Nucleus accumbens (tissue), 56 donors: ENCODE data around the gene C16orf78.
"Not testable (repeated sequence)": the region's sequence is repeated elsewhere in the genome, so short reads cannot be mapped to it uniquely, and the experiment has no call there.

Experiments used
- DNase-seq, 56 donors: peaks; one replicate each; lab custom pipeline; 2025; lab: John Stamatoyannopoulos, UW

C16orf78 gene

DNA sequence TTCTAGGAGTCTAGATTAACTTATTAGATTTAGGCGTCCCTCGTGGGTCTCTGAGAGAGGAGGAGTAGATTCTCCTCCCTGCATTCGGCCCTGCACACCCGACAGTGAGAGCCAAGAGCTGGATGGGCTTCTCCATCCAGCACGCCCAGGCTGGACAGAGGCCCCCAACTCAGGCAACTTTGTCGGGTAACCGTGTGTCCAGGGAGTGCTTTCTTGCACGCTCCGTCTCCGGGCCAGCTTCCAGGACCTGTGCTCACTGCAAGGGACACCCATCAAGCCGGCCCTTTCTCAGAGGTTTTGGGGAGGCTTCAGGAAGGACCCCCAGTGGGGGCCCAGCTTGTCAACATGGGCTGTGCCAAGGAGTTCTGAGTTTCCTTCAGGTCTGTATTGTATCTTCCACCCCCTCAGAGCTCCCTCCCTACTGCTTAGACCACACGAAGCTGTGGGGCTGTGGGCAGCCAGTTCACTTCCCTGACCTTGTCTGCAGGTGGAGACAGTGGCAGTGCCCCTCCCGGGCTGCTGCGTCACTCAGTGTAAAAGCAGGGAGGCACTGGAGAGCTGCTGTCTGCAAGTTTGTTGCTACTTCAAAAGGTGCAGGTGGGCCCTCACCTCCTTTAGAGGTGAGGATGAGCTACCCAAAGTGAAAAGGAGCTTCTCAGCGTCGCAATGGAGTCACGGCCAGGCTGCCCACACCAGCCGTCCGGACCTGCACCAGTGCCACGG lies 24.0 kb upstream of the C16orf78 start:
- DNase-seq, result no peak

DNA sequence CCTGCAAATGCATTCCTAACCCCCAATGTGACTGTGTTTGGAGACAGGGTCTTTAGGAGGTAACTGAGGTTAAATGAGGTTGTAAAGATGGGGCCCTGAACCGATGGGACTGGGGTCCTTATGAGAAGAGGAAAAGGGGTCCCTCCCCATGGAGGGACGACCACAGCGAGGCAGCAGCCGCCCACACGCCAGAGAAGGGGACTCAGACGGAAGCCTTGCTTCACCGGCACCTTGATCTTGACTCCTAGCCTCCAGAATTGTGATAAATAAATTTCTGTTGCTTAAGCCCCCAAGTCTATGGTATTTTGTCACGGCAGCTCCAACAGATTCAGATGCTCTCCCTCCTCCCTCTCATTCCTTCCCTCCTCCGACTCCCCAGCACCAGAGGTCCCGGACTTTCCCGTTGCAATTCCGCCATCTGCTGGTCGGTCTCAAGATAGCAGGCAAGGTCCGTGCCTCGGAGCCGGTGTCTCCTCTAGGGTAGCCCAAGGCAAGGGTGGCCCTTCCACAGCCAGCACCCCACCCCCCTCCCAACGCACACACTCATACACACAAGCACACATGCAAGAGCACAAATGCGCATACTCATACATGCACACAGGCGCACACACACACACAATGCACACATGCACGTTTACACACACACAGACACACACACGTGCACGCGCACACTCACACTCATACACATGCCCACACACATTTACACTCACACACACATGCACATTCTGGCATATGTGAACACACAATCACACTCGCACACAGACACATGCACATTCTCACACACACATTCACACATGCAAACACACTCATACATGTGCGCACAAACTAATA lies 23.1 kb upstream of the C16orf78 start:
- DNase-seq, result peak in 47 of 56 donors; percentile 2 to 83 (median 33)

DNA sequence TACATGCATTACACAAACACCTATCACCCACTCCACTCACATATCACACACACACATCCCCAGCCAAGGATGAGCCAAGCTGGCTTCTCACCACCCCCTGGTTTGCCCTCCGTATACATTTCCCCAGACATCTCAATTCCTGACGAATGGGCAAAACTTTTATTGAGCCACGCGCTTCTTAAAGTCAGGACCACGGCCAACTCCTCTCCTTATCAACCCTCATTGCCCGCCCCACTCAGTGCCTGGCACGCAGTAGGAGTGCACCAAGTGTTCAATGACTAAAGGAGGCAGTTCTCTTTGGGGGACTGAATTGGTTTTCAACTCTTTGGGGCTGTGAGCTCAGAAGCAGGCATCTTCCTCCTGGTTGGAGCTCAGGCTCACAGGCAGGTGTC lies 22.5 kb upstream of the C16orf78 start:
- DNase-seq, result no peak

DNA sequence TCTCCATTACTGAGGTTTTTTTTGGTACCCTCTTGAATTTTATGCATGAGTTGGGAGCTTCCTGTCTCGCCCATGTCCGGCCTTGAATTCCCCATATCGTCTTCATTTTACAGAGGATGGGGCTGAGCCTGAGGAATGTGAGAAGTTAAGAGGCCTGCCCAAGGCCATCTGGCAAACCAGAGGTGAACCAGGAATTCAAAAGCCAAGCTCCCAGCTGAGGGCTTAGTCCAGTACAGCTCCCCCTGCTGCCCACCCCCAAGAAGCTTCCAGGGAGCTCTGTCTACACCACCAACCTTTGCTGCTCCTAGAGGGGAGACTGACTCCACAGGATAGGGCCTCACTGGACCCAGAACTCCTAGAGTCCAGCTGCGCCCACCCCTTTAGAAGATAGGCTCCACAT lies 20.7 kb upstream of the C16orf78 start:
- DNase-seq, result no peak

DNA sequence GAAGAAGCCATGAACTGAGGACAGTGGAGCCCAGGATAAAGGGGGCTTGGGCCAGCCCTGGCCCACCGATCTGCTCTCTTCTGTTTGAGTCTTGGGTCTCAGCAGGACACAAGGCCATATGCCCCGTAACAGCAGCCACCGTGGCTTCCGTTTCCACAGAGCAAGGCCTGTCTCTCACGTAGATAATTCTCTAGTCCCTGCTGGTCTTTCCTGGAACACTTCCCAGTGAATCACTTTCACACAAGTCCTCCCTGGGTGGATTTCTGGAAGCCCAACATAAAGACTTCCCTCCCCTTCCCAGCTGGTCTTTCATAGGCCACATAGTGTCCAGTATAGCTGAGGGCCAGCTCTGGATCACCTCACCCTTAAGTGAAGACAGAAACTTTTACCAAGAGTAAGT lies 19.9 kb upstream of the C16orf78 start:
- DNase-seq, result no peak

DNA sequence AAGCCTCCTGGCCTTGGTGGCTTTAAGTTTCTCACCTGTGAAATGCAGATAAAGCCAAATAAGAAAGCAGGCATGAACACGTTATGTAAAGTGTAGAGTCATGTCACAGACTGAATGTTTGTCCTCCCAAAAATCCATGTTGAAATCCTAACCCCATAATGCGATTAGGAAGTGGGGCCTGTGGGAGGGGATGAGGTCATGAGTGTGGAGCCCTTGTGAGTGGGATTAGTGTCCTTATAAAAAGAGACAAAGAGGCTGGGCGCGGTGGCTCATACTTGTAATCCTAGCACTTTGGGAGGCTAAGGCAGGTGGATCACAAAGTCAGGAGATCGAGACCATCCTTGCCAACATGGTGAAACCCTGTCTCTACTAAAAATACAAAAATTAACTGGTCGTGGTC lies 19.5 kb upstream of the C16orf78 start:
- no peak for DNase-seq

DNA sequence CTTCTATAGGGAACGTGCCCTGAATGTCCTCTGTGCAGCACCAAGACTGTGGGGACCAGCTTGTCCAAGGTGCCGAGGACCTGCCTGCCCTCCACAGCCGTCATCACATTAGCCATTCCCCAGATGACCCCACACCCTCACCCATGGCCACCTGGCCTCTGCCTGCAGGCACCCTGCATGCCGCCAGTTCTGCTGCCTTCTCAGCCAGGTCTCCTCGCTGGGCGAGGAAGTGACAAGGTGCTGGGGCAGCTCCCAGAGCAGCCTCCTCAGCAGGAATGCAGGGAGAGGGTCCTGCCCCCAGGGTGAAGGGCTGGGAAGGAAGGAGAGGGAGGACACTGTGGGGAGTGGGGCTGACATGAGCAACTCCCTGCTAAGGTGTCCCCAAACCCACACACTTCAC lies 18.6 kb upstream of the C16orf78 start:
- no peak for DNase-seq

DNA sequence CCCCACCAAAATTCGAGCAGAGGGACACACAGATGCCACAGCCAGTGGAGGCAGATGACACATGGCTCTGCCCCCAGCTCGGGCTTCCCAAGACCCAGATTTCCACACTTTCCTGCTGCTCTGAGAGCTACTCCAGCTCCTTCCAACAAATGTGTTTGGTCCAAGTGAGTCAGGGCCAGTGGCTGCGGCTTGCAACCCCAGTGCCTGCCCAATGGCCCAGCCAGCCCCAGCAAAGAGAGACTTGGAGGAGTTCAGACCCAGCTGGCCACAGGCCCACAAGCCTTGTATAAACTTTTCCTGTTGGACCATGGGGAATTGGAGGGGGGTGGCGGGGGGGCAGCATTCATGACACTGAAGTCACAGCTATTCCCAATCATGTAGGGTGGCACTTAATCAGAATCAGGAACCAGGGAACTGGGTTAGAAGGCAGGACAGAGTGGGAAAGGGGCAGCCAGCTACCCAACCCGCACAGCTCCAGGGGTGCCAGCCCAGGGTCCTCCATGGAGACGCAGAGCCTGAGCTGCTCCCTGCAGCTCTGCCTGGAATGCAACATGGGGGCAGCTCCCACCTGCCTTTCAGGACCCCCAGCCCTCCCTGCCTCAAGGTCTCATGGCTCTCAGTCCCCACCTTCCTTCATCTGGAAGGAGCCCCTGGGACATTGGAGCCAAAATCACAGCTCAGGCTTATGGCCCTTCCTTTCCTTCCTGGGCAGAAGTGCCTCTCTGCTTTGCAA lies 17.5 kb upstream of the C16orf78 start:
- DNase-seq, result no peak

DNA sequence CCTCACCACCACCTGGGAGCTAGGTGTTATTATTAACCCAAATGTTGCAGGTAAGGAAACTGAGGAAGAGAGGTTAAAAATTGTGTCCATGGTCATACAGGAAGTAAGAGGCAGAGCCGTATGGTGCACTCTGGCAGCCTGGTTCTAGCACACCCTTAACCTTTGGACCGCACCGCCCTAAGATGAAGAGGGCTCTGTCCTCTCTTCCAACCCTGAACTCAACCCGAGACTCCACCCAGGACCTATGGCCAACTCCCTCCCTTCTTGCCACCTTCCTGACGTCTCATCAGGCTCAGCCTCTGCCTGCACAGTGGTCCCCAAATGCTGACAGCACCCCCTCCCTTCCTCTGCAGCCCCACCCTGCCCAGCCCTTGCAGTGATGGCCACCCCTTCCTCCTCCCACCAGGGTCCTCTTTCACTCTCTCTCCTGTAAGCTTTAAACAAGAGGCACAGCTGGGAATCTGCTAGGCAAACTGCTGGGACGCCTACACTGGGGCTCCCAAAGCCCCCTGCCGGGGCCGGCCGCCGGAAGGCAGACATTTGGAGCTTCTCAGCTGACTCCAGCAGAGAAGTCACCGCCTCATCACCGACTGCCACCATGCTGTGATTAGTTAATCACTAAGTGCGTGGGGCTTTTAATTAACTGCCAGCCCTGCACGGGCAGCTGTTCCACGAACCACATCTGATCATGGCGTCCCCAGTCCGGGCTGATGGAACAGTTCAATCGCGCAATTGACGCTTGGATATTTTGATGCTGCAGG lies 16.7 kb upstream of the C16orf78 start:
- DNase-seq, result no peak

DNA sequence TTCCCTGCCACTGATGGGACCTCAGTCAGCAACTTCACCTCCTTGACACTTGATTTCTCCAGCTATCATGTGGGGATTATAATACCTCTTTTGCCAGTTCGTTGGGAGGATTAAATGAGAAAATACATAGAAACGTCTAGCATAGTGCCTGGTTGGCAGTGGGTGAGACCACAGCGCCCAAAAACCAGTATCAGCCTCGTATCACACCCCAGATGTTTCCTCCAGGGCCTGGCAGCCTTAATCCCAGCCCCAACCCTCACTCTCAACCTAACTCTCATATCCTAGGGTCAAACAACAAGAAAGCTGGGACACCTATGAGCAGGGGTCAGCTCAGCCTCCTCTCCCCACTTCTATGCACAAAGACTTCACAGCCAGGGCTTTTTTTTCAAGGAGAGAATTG lies 14.0 kb upstream of the C16orf78 start:
- DNase-seq, result no peak

DNA sequence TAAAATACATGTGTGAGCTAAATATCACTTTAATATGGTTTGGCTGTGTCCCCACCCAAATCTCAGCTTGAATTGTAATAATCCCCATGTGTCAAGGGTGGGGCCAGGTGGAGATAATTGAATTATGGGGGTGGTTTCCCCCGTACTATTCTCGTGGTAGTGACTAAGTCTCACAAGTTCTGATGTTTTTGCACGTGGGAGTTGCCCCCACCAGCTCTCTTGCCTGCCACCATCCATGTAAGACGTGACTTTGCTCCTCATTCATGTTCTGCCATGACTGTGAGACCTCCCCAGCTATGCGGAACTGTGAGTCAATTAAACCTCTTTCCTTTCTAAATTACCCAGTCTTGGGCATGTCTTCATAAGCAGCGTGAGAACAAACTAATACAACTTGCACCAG lies 11.9 kb upstream of the C16orf78 start:
- not testable (repeated sequence) for DNase-seq

DNA sequence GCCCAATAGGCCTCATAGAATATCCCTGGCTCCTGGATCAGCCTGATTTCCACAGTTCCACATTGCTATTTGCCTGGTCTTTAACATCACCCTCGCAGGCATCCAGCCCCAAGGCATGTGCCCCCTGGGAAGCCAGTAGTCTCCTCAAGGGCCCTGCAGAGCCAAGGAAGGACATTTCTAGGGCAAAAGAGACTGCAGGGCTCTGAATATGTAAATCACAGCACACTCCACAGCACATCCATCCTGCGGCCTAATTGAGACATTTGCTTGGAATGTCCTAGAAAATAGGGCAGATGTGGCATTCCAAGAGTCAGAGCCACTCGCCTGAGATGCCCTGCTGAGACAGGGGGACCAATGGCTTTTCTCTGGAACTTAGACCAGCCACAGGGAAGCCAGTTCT lies 11.4 kb upstream of the C16orf78 start:
- DNase-seq, result no peak

DNA sequence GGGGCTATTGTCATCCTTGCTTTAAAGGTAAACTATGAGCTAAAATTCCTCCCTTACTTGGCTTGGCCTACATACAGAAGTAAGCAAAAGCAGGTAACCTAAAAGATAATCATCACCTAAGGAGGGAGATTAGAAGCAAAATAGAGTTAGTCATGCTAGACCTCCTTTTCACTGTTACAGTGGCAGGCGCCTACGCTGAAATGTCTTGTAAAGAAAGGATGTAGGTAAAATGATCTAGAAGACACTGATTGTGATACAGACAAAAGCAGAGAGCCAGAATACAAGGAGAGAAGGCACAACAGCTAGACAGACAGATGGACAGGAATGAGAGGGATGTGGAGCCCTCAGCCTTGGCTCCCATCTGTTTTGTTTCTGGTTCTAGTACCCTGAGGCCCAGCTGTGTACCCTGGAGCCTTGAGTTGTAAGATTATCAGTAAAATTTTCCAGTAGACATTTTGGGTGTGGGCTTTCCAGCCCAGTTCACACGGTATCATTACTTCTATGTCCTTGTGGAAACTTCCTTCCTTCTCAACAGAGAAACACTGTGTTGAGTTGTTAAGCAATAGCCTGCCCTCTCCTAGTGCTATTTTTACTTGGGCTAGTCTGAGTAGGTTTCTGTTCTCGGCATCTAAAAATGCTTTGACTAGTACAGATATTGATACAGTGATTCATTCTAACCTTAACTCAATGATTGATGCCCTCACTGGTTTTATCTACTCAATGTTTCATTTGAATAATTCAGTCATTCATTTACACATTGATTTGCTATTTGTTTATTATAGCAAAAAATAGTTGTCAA lies 7.7 kb upstream of the C16orf78 start:
- DNase-seq, result peak in 6 of 56 donors; percentile 1 to 25 (median 10)

DNA sequence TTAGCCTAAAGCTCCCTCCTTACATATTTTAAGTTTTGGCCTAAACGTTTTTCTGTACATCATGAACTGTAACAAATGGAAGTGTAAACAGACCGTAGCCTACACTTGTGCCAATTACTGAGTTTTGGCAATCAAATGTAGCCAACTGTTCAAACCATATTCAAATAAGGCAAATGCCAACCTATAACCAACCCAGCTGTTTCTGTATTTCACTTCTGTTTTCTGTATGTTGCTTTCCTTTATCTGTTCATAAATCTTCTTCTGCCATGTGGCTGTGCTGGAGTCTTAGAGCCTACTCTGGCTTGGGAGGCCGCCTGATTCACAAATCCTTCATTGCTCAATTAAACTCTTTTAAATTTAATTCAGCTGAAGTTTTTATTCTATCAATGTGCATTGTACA lies 6.9 kb upstream of the C16orf78 start:
- DNase-seq, result no peak

DNA sequence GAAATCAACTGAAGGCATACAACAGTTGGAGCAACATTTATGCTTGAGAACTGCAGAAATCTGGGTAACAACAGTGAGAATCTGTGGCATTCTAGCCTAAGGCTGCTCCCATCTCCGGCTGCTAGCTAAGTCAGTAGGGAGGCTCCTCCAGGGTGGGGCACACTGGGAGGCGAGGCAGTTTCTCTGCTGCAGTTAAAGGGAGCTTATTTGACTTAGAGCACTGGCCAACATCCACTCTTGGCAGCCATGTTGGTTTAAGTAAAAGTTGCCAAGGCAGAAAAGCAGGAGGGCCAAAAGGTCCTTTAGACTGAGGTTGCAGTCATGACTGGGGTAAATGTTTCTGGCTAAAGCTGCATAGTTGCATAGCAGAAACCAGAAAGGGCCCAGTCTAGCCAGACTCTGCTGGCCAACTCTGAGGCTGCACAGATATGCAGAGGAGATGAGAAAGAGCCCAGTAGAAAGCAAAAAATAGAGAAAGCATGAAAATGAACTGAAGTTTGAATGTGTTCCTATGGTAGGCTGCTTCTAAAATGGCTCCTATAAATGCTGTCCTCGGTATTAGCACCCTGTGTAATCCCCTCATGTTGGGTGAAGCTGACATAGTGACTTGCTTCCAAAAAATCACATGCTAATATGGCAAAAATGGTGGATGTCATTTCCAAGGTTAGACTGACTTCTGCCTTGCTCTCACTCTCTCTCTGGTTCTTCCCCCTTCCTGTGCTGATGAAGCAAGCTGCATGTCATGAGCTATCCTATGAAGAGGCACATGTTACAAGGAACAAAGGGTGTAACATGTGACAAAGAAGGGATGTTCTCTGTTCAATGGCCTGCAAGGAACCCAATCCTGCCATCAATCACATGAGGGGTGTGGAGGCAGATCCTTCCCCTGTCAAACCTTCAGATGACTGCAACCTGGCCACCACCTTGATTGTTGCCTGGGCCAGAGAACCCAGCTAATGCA lies 3.7 kb upstream of the C16orf78 start:
- no peak for DNase-seq

DNA sequence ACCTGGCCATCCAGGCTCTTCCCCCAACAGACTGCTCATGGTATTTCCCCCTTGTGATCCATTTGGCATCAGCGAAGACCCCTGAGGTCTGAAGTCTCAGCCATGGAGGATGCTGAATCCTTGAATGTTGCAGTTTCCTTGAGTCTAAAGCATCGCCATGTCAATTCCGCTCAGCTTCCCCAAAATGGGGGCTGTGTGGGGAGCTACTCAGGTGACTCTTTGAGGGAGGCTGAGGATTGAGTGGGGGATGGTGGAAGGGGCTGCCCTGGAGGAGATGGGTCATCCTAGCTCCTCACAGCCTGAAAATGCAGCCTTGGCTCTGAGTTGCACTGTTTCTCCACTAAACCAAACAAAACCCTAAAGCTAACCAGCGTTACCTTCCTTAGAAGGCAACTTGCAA lies 2.6 kb downstream of the C16orf78 start:
- DNase-seq, result no peak

DNA sequence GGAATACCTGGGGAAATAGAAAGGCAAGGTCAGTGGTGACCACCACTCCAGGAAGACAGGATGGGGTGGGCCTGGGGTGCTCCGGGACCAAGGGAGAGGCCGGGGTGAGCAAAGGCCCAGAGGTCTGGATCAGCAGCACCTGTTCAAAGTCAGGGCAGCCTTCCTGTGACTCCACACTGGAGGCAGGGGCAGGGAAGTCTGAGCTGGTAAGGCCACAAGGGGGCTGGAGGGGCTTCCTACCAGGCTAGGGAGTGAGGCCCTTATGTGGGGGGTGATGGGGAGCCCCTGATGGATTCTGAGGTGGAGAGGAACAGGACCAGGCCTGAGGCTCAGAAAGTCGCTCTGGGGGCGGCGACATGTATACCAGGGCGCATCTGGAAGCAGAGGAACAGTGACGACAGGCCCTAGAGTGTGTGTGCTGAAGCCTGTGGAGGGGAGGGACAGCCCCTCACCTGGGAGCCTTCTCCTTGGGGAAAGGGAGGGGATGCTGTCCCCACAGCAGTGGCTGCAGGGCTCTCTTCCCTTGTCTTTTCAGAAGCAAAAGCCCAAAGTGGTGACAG lies 3.7 kb downstream of the C16orf78 start:
- no peak for DNase-seq

DNA sequence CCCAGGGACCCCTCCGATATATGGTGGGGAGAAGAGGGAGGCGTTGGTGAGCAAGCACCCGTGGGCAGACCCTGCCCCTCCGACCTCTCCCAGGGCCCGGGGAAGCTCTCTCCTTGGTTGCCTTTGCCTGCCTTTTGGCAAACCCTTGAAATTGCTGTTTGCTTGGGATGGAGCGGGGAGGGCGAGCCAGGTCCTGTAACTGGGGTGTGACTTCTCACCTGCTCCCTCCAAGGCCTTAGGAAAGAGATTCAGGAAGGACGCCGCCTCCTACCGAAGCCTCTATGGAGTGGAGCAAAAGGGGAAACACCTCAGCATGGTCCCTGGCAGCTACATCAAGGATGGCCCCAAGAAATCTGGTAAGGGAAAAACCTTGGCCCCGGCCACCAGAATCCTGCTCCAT lies 4.6 kb downstream of the C16orf78 start:
- no peak for DNase-seq
